H9 (cell line): ENCODE data around the gene NPLOC4. TPM values are rescaled to one million over a fixed set of nuclear protein-coding genes. Genes with fewer than 3 reads are reported as not detected.

ENCODE experiments used
- DNase-seq: peaks from one replicate; pipeline ENCODE4 v3.0.0-alpha.2; 2017
- H2AFZ ChIP-seq: one replicate; pipeline ENCODE4 v1.6.1; 2013; ENCODE audit warnings: mild to moderate bottlenecking, low read length, control low read depth, moderate library complexity
- H2AK5ac ChIP-seq: 2 replicates; pipeline ENCODE4 v1.6.1; 2013; ENCODE audit warnings: low read length, control low read depth, mixed read lengths; ENCODE audit not compliant: insufficient read length
- H2BK120ac ChIP-seq: one replicate; pipeline ENCODE4 v1.6.1; 2013; ENCODE audit warnings: low read depth, mild to moderate bottlenecking, low read length, control low read depth, inconsistent platforms; ENCODE audit not compliant: poor library complexity, severe bottlenecking
- H2BK12ac ChIP-seq: 2 replicates; pipeline ENCODE4 v1.6.1; 2013; ENCODE audit warnings: low read length, control low read depth, mixed read lengths, low read depth; ENCODE audit not compliant: insufficient read length
- H2BK15ac ChIP-seq: 2 replicates; pipeline ENCODE4 v1.6.1; 2013; ENCODE audit warnings: low read depth, low read length, control low read depth
- H2BK20ac ChIP-seq: one replicate; pipeline ENCODE4 v1.6.1; 2013; ENCODE audit warnings: low read depth, mild to moderate bottlenecking, low read length, control low read depth, inconsistent platforms; ENCODE audit not compliant: poor library complexity, severe bottlenecking
- H2BK5ac ChIP-seq: 2 replicates; pipeline ENCODE4 v1.6.1; 2013; ENCODE audit warnings: low read length, control low read depth, mixed read lengths; ENCODE audit not compliant: insufficient read length
- H3K14ac ChIP-seq: 2 replicates; pipeline ENCODE4 v1.6.1; 2013; ENCODE audit warnings: low read length, control low read depth; ENCODE audit not compliant: insufficient read depth
- H3K18ac ChIP-seq: 2 replicates; pipeline ENCODE4 v1.6.1; 2013; ENCODE audit warnings: low read depth, mild to moderate bottlenecking, mixed read lengths, low read length, control low read depth; ENCODE audit not compliant: insufficient read length
- H3K23ac ChIP-seq: 2 replicates; pipeline ENCODE4 v1.6.1; 2013; ENCODE audit warnings: low read length, control low read depth, mixed read lengths, low read depth; ENCODE audit not compliant: insufficient read length
- H3K23me2 ChIP-seq: 2 replicates; pipeline ENCODE4 v1.6.1; 2013; ENCODE audit warnings: low read depth, mild to moderate bottlenecking, mixed read lengths, low read length, control low read depth; ENCODE audit not compliant: insufficient read length, poor library complexity, severe bottlenecking
- H3K27ac ChIP-seq: 2 replicates; pipeline ENCODE4 v1.5.1; 2013; ENCODE audit warnings: low read length, control low read depth, mixed read lengths, low read depth; ENCODE audit not compliant: insufficient read length
- H3K27me3 ChIP-seq: 2 replicates; pipeline ENCODE4 v1.6.1; 2013; ENCODE audit warnings: low read length, control low read depth, inconsistent platforms; ENCODE audit not compliant: insufficient read depth
- H3K4ac ChIP-seq: 2 replicates; pipeline ENCODE4 v1.6.1; 2013; ENCODE audit warnings: low read depth, mild to moderate bottlenecking, control low read depth, inconsistent platforms, low read length, moderate library complexity
- H3K4me1 ChIP-seq: 2 replicates; pipeline ENCODE4 v1.6.1; 2013; ENCODE audit warnings: low read length, control low read depth, inconsistent platforms; ENCODE audit not compliant: insufficient read depth
- H3K4me2 ChIP-seq: 2 replicates; pipeline ENCODE4 v1.6.1; 2013; ENCODE audit warnings: low read length, control low read depth, mixed read lengths; ENCODE audit not compliant: insufficient read length, insufficient read depth
- H3K56ac ChIP-seq: 2 replicates; pipeline ENCODE4 v1.6.1; 2013; ENCODE audit warnings: low read depth, mild to moderate bottlenecking, mixed read lengths, low read length, control low read depth; ENCODE audit not compliant: insufficient read length
- H3K79me1 ChIP-seq: 2 replicates; pipeline ENCODE4 v1.6.1; 2013; ENCODE audit warnings: low read depth, mild to moderate bottlenecking, moderate library complexity, low read length, control low read depth, inconsistent platforms; ENCODE audit not compliant: insufficient read depth, poor library complexity, severe bottlenecking
- H3K79me2 ChIP-seq: 2 replicates; pipeline ENCODE4 v1.6.1; 2013; ENCODE audit warnings: low read length, control low read depth, inconsistent platforms; ENCODE audit not compliant: insufficient read depth
- H3K9ac ChIP-seq: 2 replicates; pipeline ENCODE4 v1.6.1; 2013; ENCODE audit warnings: low read length, control low read depth, mixed read lengths; ENCODE audit not compliant: insufficient read length; ENCODE audit errors: extremely low read depth
- H3K9me3 ChIP-seq: one replicate; pipeline ENCODE4 v1.6.1; 2013; ENCODE audit warnings: low read depth, low read length, inconsistent platforms; ENCODE audit not compliant: control insufficient read depth
- H3T11ph ChIP-seq: one replicate; pipeline ENCODE4 v1.6.1; 2013; ENCODE audit warnings: mild to moderate bottlenecking, low read length, control low read depth, inconsistent platforms
- H4K20me1 ChIP-seq: one replicate; pipeline ENCODE4 v1.6.1; 2013; ENCODE audit not compliant: control insufficient read depth, insufficient read length, insufficient read depth
- H4K5ac ChIP-seq: 2 replicates; pipeline ENCODE4 v1.6.1; 2013; ENCODE audit warnings: low read depth, mild to moderate bottlenecking, mixed read lengths, low read length, control low read depth; ENCODE audit not compliant: insufficient read length
- H4K8ac ChIP-seq: replicated peaks from 2 replicates; pipeline ENCODE4 v1.6.1; 2013; ENCODE audit warnings: low read length, control low read depth, mixed read lengths, low read depth; ENCODE audit not compliant: insufficient read length
- H4K91ac ChIP-seq: 2 replicates; pipeline ENCODE4 v1.6.1; 2013; ENCODE audit warnings: low read depth, mild to moderate bottlenecking, moderate library complexity, mixed read lengths, low read length, control low read depth; ENCODE audit not compliant: insufficient read length
- H3K27ac Mint-ChIP-seq, 3 experiments: 2 replicates in 2 of 3; 3 replicates in 1 of 3; pipeline ENCODE4 v1.8.0; 2020 to 2021; ENCODE audit warnings: mixed read lengths in 3 of 3, mild to moderate bottlenecking in 1 of 3, moderate library complexity in 1 of 3
- H3K27me3 Mint-ChIP-seq: 2 replicates; pipeline ENCODE4 v1.8.0; 2021; ENCODE audit warnings: low read depth, mild to moderate bottlenecking, moderate library complexity, mixed read lengths
- H3K36me3 Mint-ChIP-seq, 3 experiments: 2 replicates in 2 of 3; 3 replicates in 1 of 3; pipeline ENCODE4 v1.8.0; 2020 to 2021; ENCODE audit warnings: low read depth in 3 of 3, mixed read lengths in 3 of 3; ENCODE audit not compliant: insufficient read depth in 1 of 3
- H3K4me1 Mint-ChIP-seq, 2 experiments: 2 replicates each; pipeline ENCODE4 v1.8.0; 2020; ENCODE audit warnings: mixed read lengths in 2 of 2
- H3K4me3 Mint-ChIP-seq, 2 experiments: 2 replicates in 1 of 2; 3 replicates in 1 of 2; pipeline ENCODE4 v1.8.0; 2020 to 2021; ENCODE audit warnings: mild to moderate bottlenecking in 2 of 2, mixed read lengths in 2 of 2, moderate library complexity in 1 of 2
- H3K9me3 Mint-ChIP-seq, 2 experiments: 2 replicates in 1 of 2; 3 replicates in 1 of 2; pipeline ENCODE4 v1.8.0; 2020; ENCODE audit warnings: mild to moderate bottlenecking in 2 of 2, mixed read lengths in 2 of 2, moderate library complexity in 1 of 2
- CTCF ChIP-seq: fragments of 200-600 bp; sonication (generic); conservative IDR thresholded peaks from 3 replicates; pipeline ENCODE4 v1.8.0; 2021; ENCODE audit warnings: antibody characterized with exemption, mild to moderate bottlenecking
- WGBS: extraction: QIAGEN DNeasy Blood & Tissue Kit; methylation state at CpG from one replicate; pipeline ENCODE4 v1.1.7; 2013; ENCODE audit warnings: missing lambda C conversion rate, low lambda C conversion rate, mixed read lengths; ENCODE audit not compliant: insufficient read length; ENCODE audit errors: extremely low coverage; 5-methylcytosine and 5-hydroxymethylcytosine counted together
- total RNA-seq: library from RNA; stranded (reverse); gene quantifications from 2 replicates; pipeline ENCODE4 v1.2.1, GENCODE V29; 2021

Gene NPLOC4
- total RNA-seq, 1 experiment from 2014 or later, result 103 TPM

GRCh38 chr17:81615401-81615930 is 21.4 kb downstream of the NPLOC4 start:
- Histone ChIP-seq H3K79me2 (peaks cover 2% of the 10 kb centered on the region; the same call in 1 of the 2 replicates), H3K79me1 (peaks cover 8% of the 10 kb centered on the region), H4K20me1 (no peaks in the 10 kb centered on the region), H3K4ac (no peak overlapping the region), H3K27ac (no peak overlapping the region), H3K4me2 (no peak overlapping the region), H2AK5ac (no peak overlapping the region), H4K5ac (no peak overlapping the region), H4K8ac (no peak overlapping the region), H3K4me1 (no peaks in the 10 kb centered on the region), H3K56ac (no peak overlapping the region), H2BK15ac (no peak overlapping the region), H3K23me2 (no peaks in the 10 kb centered on the region), H3K23ac (no peak overlapping the region), H3K14ac (no peak overlapping the region), H4K91ac (no peak overlapping the region), H2BK20ac (no peak overlapping the region), H3T11ph (no peak overlapping the region), H3K9me3 (no peaks in the 10 kb centered on the region), H3K9ac (no peak overlapping the region), H2BK120ac (no peak overlapping the region), H3K27me3 (no peaks in the 10 kb centered on the region), H3K18ac (no peak overlapping the region), H2BK5ac (no peak overlapping the region), H2AFZ (no peak overlapping the region), H2BK12ac (no peak overlapping the region)
- TF ChIP-seq CTCF, result no peak
- Mint-ChIP-seq H3K4me3 (no peak overlapping the region), H3K36me3 (peaks cover 42 to 80% (median 77%) of the 10 kb centered on the region in 3 experiments), H3K27ac (no peak overlapping the region), H3K27me3 (no peaks in the 10 kb centered on the region), H3K9me3 (peaks cover 8 to 9% of the 10 kb centered on the region in 2 experiments), H3K4me1 (no peaks in the 10 kb centered on the region)
- no peak for DNase-seq
- WGBS, result no CpG with 5 or more reads among the region's 4 CpGs
